Heart right ventricle (tissue), 16 donors: Measurements from ENCODE around the gene ACAP3. TPM values are rescaled to one million over a fixed set of nuclear protein-coding genes. Genes with fewer than 3 reads are reported as not detected.
A peak's percentile ranks its signal among the peaks of the same experiment; 100 is the strongest.

Experiments used
- ATAC-seq, 8 donors: fragments of 200-7000 bp; cut with Tn5 transposase; one replicate each; pipeline ENCODE4 v1.9.1; 2020; ENCODE audit warnings: mild to moderate bottlenecking in 8 of 8, moderate library complexity in 8 of 8, moderate number of reproducible peaks in 1 of 8
- DNase-seq, 2 donors: peaks; one replicate each; pipeline ENCODE4 v3.0.0-alpha.2; 2020
- H3K27ac ChIP-seq, 10 donors: fragments of 200-600 bp; sonication (generic) in 2 of 10; one replicate each; pipeline versions ENCODE4 v1.5.0 to v1.8.0; 2020 to 2022; ENCODE audit warnings: mild to moderate bottlenecking in 3 of 10
- H3K27me3 ChIP-seq, 7 donors: fragments of 200-600 bp; one replicate each; pipeline ENCODE4 v1.8.0; 2021 to 2022; ENCODE audit warnings: mild to moderate bottlenecking in 2 of 7
- H3K36me3 ChIP-seq, 9 donors: fragments of 200-600 bp; sonication (generic) in 1 of 9; one replicate each; pipeline versions ENCODE4 v1.5.0 to v1.8.0; 2020 to 2022; ENCODE audit warnings: mild to moderate bottlenecking in 2 of 9
- H3K4me1 ChIP-seq, 9 donors: fragments of 200-600 bp; sonication (generic) in 1 of 9; one replicate each; pipeline versions ENCODE4 v1.5.0 to v1.8.0; 2020 to 2022; ENCODE audit warnings: mild to moderate bottlenecking in 4 of 9
- H3K4me3 ChIP-seq, 10 donors: fragments of 200-600 bp; sonication (generic) in 2 of 10; one replicate each; pipeline versions ENCODE4 v1.5.0 to v1.8.0; 2020 to 2022; ENCODE audit warnings: mild to moderate bottlenecking in 7 of 10, moderate library complexity in 2 of 10
- H3K9me3 ChIP-seq, 11 donors: fragments of 200-600 bp in 10 of 11; sonication (generic) in 2 of 11; one replicate each; pipeline versions ENCODE4 v1.5.0 to v1.8.0; 2013 to 2022; ENCODE audit warnings: mild to moderate bottlenecking in 2 of 11, control low read depth in 1 of 11, moderate library complexity in 1 of 11
- CTCF ChIP-seq, 9 donors: fragments of 200-600 bp; sonication (generic) in 2 of 9; IDR thresholded peaks; one replicate each; pipeline versions ENCODE4 v1.5.0 to v1.8.0; 2021 to 2022; ENCODE audit warnings: antibody characterized with exemption in 9 of 9, mild to moderate bottlenecking in 5 of 9, moderate library complexity in 1 of 9
- WGBS, 2 donors: extraction: QIAGEN DNeasy Blood & Tissue Kit; methylation state at CpG; one replicate each; pipeline ENCODE4 v1.1.7; 2013; ENCODE audit warnings: inconsistent platforms in 1 of 2; 5-methylcytosine and 5-hydroxymethylcytosine counted together
- intact Hi-C, 10 donors: fragments of 100-400 bp; cut with DNase I; formaldehyde crosslinking; loops; one replicate each; pipeline versions ENCODE4 v1.11.1 to v1.14.2; 2022
- polyA plus RNA-seq, 2 donors: library from polyadenylated mRNA; stranded (reverse); fragments of 200-250 nt; gene quantifications; one replicate each; pipeline ENCODE4 v1.2.3, GENCODE V29; 2013
- total RNA-seq, 10 donors: library from RNA; stranded (reverse); fragmentation: NEBNext Ultra II Directional in 3 of 10; extraction: Animal tissue kit (Norgen Biotek cat#: 25700) in 3 of 10; gene quantifications; one replicate each; pipeline versions ENCODE4 v1.2.1 to v1.2.4, GENCODE V29; 2021 to 2023
- donor health status: Arrhythmogenic right ventricular cardiomyopathy.
- donor health status: ischemic (EF 13 %, LVEDD 7.1; RV severe dilation, severe dysfunction).
- donor health status: healthy with polysubstance abuse.
- donor health status: DM: no; HTN: yes; CAD: no.
- donor health status: DM: no; HTN: no; CAD: no.
- donor health status: ischemic (EF 25% LVEDD 6.9; RV normal size, moderate dysfunction).
- donor health status: ischemic (EF 25% LVEDD 5.7; RV mildly dilated, moderate dysfunction).
- donor health status: healthy.
- donor health status: DM: yes; HTN: yes; CAD: no.
- donor health status: Ischemic cardiomyopathy.
- donor health status: ischemic (EF 35%, LVEDD 5.7; RV mildly dilated, moderate dysfunction).
- donor health status: nonischemic (EF 11% LVEDD 7.7; RV severe dilation, severe dysfunction).
- donor health status: DM: yes; HTN: yes; CAD: no.
- donor health status: PGD.
- donor health status: ischemic (EF 29% LVEDD 5.4; RV normal size, mild dysfunction).
- donor health status: nonischemic (EF 23%, LVEDD 6.1; RV moderate dilation, normal function).

ACAP3 gene
- total and polyA plus RNA-seq, 12 donors: 22.2 to 152 (median 30.4) TPM

- no peaks in the 10 kb centered on the region for H3K9me3 ChIP-seq
- DNase-seq (no peak), ATAC-seq (no peak)
- H3K4me1 ChIP-seq: peaks cover 16 to 60% (median 43%) of the 10 kb centered on the region in 9 donors
- peak overlapping the region in 5 of 10 donors; percentile 16 to 75 (median 63) for H3K27ac ChIP-seq
- H3K4me3 ChIP-seq: no peak overlapping the region
- H3K36me3 ChIP-seq: peaks cover 0 to 19% (median 0%) of the 10 kb centered on the region in 9 donors
- TF ChIP-seq CTCF (IDR thresholded peaks at IDR 0.05): no peak
- intact Hi-C loops: no loop called here
- H3K27me3 ChIP-seq: peaks cover 0 to 58% (median 47%) of the 10 kb centered on the region in 7 donors
- 26 to 29% methylated on average over 5 of the region's 5 CpGs for WGBS, 2 donors
Measured at GRCh38 chr1:1352786-1353388, 45.2 kb upstream of the ACAP3 start.

GRCh38 chr1:1351511-1352427, 44.0 kb upstream of the ACAP3 start:
- Histone ChIP-seq H3K27ac (peak overlapping the region in 8 of 10 donors; percentile 14 to 75 (median 58)), H3K27me3 (peaks cover 0 to 47% (median 35%) of the 10 kb centered on the region in 7 donors), H3K36me3 (peaks cover 0 to 19% (median 0%) of the 10 kb centered on the region in 9 donors), H3K4me3 (peak overlapping the region in 5 of 10 donors; percentile 5 to 22 (median 12)), H3K4me1 (peaks cover 24 to 69% (median 51%) of the 10 kb centered on the region in 9 donors), H3K9me3 (no peaks in the 10 kb centered on the region)
- intact Hi-C loops: no loop called here
- WGBS, 2 donors: 45 to 50% methylated on average over 29 of the region's 29 CpGs
- no peak for TF ChIP-seq CTCF (IDR thresholded peaks at IDR 0.05)
- peak; percentile 9 to 53 (median 27) for ATAC-seq
- peak; percentile 25 to 68 for DNase-seq

- DNase-seq (peak; percentile 67 to 79), ATAC-seq (peak in 7 of 8 donors; percentile 4 to 63 (median 23))
- Histone ChIP-seq H3K9me3 (no peaks in the 10 kb centered on the region), H3K27ac (peak within 1 kb of the TSS; percentile 81 to 95 (median 92)), H3K36me3 (peaks cover 0 to 15% (median 0%) of the 10 kb centered on the region in 9 donors), H3K4me3 (peak within 1 kb of the TSS; percentile 61 to 80 (median 74)), H3K27me3 (peaks cover 0 to 30% (median 18%) of the 10 kb centered on the region in 7 donors), H3K4me1 (peaks cover 34 to 73% (median 67%) of the 10 kb centered on the region in 9 donors)
- intact Hi-C loops: loop anchor here in 3 of 10 donors (2.0 to 5.0 kb wide), 2 partner anchors 25 to 42 kb away; partner anchors contain the start of genes ACAP3 (in 2 of the 3), PUSL1 (in 2 of the 3), CPTP (in 1 of the 3) and INTS11 (in 1 of the 3)
- WGBS, 2 donors: 0% methylated on average over 50 to 118 of the region's 122 CpGs
- TF ChIP-seq CTCF (IDR thresholded peaks at IDR 0.05): peak; percentile 12 to 64 (median 50)
Measured at GRCh38 chr1:1349256-1350012, 41.7 kb upstream of the ACAP3 start, which contains the start of gene DVL1. TSS of gene DVL1 (minus strand) at chr1:1349418. CDS start at chr1:1349065, 353 bp downstream.
